ENCODE results near the gene TSPAN18. TPM values are rescaled to one million over a fixed set of nuclear protein-coding genes. Genes with fewer than 3 reads are reported as not detected.
A peak's percentile ranks its signal among the peaks of the same experiment; 100 is the strongest.

Gene TSPAN18
- total RNA-seq, 1 donor from 2014 or later, result 17.0 TPM

DNA sequence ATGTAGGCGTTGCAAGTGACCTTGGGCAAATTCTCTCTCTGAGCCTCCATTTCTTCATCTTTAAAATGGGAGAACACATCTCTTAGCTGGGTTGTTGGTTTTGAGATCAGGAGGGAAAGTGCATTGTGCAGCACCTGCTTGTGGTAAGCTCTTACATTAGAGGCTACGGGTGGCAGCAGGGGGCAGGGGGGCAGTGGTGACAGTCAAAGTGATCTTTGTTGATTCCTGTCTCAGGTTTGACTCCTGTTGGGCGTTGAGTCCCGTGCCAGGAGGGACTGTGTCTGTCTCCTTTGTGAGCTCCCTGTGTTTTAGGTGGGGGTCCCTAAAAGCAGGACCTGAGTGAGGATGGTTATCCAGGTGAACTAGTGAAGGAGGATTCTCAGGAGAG lies 122.2 kb downstream of the TSPAN18 start:
- DNase-seq, result no peak

- DNase-seq, result no peak
These were observed 122.7 kb downstream of the TSPAN18 start for GRCh38 chr11:44849424-44849823.

- no peak for DNase-seq
These were observed 123.2 kb downstream of the TSPAN18 start for GRCh38 chr11:44849922-44850321.

- DNase-seq, result no peak
These were observed 124.7 kb downstream of the TSPAN18 start for GRCh38 chr11:44851496-44851895.

GRCh38 chr11:44852159-44852747 lies 125.5 kb downstream of the TSPAN18 start:
- no peak for DNase-seq

DNA sequence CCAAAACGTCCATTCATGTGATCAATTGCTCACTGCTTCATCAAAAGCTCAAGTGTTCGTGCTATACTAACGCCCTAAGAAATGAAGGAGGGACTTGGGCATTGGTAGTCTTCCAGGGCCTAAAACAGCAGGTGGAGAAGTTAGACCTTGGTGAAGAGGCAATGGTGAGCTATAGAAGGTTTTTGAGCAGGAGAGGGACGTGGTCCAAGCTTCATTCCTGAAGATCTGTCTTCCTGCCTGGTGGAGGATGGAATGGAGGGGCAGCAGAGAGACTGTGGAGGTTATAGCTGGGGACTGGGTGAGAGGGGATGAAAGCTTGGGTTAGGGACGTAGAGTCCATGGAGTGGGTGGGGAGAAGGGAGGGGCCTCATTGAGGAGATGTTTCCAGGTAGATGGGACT lies 126.2 kb downstream of the TSPAN18 start:
- no peak for DNase-seq

GRCh38 chr11:44853666-44854065 lies 126.9 kb downstream of the TSPAN18 start:
- DNase-seq, result no peak

DNA sequence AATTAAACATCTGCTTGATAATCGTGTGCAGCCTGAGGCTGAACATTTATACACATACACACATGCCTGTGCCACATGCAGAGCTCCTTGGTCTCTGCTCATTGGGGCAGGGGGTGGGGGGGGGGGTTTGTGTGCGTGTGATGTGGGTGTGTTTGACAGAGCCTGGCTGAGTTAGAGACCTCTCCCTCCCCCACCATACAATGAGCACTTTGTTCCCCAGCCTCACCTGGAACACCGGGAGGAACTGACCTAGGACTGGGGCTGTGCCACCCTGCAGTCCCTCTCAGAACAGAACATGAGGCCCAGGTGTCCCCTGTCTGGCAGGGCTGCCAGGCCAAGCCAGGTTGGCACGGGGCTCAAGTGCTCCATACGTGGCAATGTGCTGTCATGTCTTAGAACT lies 127.3 kb downstream of the TSPAN18 start:
- DNase-seq, result no peak

- peak; percentile 38 for DNase-seq
These were observed 128.2 kb downstream of the TSPAN18 start for GRCh38 chr11:44854741-44855492.

DNA sequence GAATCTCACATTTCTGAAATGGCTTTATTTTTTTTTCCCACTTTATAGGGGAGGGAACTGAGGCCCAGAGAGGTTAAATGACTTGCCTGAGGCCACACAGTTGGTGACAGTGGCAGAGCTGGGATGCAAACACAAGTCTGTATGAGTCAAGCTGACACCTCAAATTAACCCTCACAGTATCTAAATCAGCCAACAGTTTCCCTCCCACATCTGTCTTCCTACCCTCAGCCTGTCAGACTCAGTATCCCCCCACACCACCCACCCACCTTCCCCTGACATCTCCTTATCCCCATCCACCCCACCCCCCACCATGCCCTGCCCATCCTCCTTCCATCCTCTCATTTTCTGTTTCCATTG lies 128.7 kb downstream of the TSPAN18 start:
- no peak for DNase-seq

DNA sequence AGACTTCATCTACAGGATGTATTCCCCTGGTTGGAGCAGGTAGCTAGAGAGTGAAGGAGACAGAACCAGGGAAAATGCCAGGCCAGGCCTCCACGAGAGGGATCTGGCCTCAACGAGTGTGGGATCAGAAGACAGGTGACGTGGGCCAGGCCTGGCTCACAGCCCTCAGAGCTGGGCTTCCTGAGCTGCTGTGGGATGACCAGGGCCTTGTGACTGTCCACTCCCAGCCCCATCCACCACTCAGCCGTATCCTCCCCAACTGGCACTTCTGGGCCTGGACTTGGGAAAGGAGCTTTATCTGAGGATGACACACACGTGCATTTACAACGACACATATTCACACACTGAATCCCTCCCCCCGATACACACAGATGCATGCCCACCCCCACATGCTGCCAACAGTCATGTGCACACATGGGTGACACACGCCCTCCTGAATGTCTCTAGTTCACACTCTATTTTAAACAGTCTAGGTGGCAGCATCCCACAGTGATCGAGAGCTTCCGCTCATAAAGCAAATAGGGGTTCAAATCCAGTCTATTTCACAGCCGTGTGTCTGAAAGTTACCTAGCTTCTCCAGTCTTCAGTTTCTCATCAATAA lies 130.8 kb downstream of the TSPAN18 start:
- DNase-seq, result no peak

GRCh38 chr11:44858796-44859527 lies 132.2 kb downstream of the TSPAN18 start:
- no peak for DNase-seq

- DNase-seq, result no peak
These were observed 132.8 kb downstream of the TSPAN18 start for GRCh38 chr11:44859528-44859925.

DNA sequence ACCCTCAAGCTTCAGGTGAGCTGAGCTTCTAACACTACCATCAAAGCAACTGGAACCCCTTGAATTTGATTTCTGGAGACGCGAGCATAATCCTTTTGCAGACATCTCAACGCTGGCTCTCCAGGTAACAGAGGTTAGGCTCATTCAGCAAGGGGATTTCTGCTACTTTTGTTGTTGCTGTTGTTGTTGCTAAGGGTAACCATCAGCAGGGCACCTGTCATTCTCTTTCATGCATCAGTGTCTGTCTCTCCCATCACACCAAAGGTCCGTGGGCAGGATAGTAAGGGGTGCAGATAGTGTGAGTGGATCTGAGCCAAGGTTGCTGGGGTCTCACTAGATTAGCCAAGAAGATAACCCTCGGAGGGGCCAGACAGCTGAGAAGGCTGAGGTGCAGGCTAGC lies 133.6 kb downstream of the TSPAN18 start:
- DNase-seq, result no peak

DNA sequence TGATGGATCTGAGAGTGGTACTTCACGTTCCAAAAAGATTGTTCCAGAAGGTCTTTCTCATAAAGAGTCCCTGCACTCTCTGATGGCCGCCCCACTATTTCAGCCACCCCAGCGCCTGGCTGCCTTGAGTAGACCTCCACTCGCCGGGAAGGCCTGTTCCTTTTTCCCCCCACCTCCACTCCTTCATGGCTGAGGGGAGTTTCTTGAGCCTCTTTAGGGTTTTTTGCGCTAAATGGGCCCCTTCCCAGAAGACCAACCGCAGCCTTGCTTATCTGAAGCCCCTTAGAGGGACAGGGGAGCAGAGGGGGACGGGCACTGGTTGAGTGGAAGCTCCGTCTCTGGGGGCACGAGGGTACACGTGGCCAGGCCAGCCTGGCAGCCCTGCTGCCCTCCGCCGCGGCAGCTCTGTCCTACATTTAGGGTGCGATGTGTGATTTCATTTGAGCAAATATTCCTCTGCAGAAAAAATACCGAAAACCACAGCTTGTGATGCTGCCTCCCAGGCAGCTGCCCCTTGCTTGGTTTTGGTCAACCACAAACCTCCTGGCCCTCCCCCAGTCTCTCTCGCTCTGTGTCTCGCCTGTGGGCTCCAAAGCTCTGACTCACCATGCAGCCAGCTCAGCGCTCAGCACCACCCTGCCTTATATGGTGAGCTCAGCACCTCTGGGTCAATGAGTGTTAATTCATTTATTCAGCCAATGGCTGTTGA lies 135.2 kb downstream of the TSPAN18 start:
- no peak for DNase-seq

- DNase-seq, result no peak
These were observed 135.9 kb downstream of the TSPAN18 start for GRCh38 chr11:44862558-44863101.

GRCh38 chr11:44863231-44863630 lies 136.5 kb downstream of the TSPAN18 start:
- DNase-seq, result no peak

DNA sequence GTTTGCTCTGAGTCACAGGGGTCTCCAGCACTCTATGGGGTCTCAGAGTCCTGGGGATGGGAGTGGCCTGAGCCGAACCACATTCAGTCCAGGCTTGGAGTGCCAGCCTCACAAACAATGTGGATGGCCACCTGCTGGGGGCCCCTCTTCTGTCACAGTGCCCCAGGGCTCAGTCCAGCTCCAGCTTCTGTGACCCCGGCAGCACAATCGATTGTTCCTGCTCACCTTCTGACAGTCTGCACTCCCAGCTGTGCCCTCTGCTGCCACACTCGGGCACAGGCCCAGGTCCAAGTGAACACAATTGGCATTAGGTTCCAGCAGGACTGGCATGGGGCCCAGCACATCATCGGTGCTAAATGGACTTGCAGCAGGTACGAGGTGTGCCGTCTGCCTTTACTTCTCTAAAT lies 139.1 kb downstream of the TSPAN18 start:
- no peak for DNase-seq

DNA sequence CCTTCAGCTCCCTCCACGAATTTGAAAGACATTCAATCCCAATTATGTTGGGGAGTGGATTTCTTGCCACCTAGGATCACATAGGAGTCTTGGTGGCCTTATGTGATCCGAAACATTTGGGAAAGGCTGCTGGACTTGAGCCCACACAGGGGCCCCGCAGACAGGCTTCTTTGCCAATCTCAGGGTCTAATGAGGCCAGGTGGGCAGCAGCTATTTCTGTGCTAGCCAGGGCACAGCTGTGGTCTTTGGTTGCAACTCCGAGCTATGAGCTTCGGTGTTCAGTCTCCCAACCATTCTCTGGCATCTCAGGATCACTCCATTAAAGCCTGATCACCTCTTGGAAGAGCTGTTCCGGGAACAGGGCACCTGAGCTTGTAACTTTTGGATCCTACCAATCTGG lies 139.5 kb downstream of the TSPAN18 start:
- no peak for DNase-seq

DNA sequence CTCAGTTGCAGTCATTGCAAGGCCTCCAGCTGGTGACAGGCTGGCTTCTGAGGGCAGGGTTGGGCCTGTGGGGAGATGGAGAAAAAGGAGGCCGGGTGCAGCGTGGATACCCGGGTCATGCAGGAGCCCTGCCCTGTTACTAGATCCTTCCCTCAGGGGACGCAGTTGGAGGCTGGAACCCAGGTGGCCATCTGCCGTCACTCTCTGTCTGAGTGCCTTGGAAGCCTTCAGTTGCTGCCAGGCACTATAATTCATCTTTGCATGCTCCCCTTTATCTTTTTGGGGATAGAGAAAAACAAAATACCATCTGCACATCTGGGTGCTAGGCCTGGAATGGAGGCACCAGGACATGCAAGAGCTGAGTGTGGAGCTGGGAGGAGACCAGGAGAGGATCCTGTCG lies 141.3 kb downstream of the TSPAN18 start:
- DNase-seq, result no peak

DNA sequence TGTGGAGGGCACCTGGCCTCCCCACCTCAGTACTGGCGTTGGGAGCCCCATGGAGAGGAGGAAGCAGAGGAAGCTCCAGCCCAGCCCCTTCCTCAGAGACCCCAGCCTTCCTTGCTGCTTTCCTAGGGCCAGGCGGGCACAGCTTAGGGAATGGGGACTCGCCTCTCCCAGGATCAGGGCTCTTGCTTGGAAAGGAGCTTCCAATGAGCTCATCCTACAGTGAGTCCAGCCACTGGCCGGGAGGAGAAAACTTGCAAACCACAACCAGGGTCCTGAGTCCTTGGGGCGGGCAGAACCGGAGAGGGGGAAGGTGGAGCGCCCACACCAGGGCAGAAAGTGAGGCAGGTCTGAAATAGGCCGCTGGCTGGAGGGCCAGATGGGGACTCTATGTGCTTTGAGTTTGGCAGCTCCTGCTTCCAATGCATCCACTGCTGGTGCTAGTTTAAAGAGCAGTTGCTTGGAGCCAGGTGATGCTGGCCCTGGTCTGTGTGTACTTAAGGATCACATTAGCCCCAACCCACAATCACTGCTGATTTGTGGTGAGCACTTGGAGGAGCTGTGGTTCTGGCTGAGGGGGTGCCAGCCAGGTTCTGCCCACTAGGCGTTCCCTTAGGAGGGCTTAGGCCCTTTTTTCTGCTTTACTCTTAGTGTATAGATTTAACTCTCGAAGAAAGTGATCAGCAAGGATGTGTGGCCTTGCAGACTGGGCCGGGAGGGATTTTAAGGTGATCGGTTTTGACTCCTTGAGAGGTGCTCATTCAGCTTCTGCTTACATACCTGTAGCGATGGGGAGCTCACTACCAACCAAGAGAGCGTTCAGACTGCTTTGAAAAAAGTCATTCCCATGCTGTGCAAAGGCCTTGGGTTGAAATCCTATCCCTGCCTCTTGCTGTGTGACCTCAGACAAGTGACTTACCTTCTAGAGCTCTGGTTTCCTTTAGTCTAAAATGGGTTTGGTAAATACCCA lies 142.0 kb downstream of the TSPAN18 start:
- DNase-seq, result no peak
